Esophagus squamous epithelium (tissue), 4 donors: ENCODE measurements around the gene NDUFA12.

ENCODE experiments used
- CTCF ChIP-seq, 6 experiments: fragments of 450-650 bp in 4 of 6; fragments of 200-600 bp in 2 of 6; sonication (generic) in 2 of 6; IDR thresholded peaks; one replicate each; pipeline ENCODE4 v1.5.1; 2016 to 2019; ENCODE audit warnings: antibody characterized with exemption in 6 of 6, mild to moderate bottlenecking in 4 of 6, moderate library complexity in 4 of 6
- POLR2A ChIP-seq, 4 donors: fragments of 450-650 bp; IDR thresholded peaks; one replicate each; pipeline ENCODE4 v1.6.1; 2017; ENCODE audit warnings: antibody characterized with exemption in 4 of 4, mild to moderate bottlenecking in 4 of 4, moderate library complexity in 3 of 4

- no peak for TF ChIP-seq CTCF (IDR thresholded peaks at IDR 0.05)
- no peak for TF ChIP-seq POLR2A (IDR thresholded peaks at IDR 0.05)
Observed at GRCh38 chr12:94954029-94954685, 49.3 kb downstream of the NDUFA12 start.
